Fibroblast of lung (primary cell): ENCODE data around the gene NOP14. TPM values are rescaled to one million over a fixed set of nuclear protein-coding genes. Genes with fewer than 3 reads are reported as not detected.

Experiments used
- DNase-seq, 2 donors: peaks; one replicate each; pipeline versions ENCODE4 v3.0.0 to v3.0.0-alpha.2; 2010; ENCODE audit warnings: low read depth in 2 of 2
- H2AFZ ChIP-seq: 2 replicates; pipeline ENCODE4 v1.5.1; 2012; ENCODE audit warnings: low read length, control low read depth, inconsistent platforms
- H3K27ac ChIP-seq: 2 replicates; pipeline ENCODE4 v1.5.1; 2011; ENCODE audit warnings: low read length, control low read depth; ENCODE audit not compliant: insufficient read depth
- H3K27me3 ChIP-seq: 2 replicates; pipeline ENCODE4 v1.5.1; 2011; ENCODE audit warnings: mild to moderate bottlenecking, low read length; ENCODE audit not compliant: control insufficient read depth, insufficient read depth
- H3K36me3 ChIP-seq: 2 replicates; pipeline ENCODE4 v1.5.1; 2011; ENCODE audit warnings: low read length; ENCODE audit not compliant: control insufficient read depth, insufficient read depth
- H3K4me1 ChIP-seq: 2 replicates; pipeline ENCODE4 v1.5.1; 2011; ENCODE audit warnings: low read length; ENCODE audit not compliant: control insufficient read depth, insufficient read depth; ENCODE audit errors: extremely low read depth
- H3K4me2 ChIP-seq: 2 replicates; pipeline ENCODE4 v1.5.1; 2011; ENCODE audit warnings: low read length, control low read depth; ENCODE audit not compliant: insufficient read depth; ENCODE audit errors: extremely low read depth
- H3K4me3 ChIP-seq, 4 experiments: fragments of 200-600 bp in 1 of 4; sonication (generic) in 1 of 4; replicated peaks in 1 of 4; 2 replicates each; pipeline ENCODE4 v1.5.1; 2011 to 2016; ENCODE audit warnings: low read length in 4 of 4, low read depth in 3 of 4, mild to moderate bottlenecking in 3 of 4, control low read depth in 2 of 4, inconsistent platforms in 1 of 4, mixed read lengths in 1 of 4; ENCODE audit not compliant: insufficient read depth in 1 of 4; ENCODE audit errors: control extremely low read depth in 1 of 4
- H3K79me2 ChIP-seq: 2 replicates; pipeline ENCODE4 v1.5.1; 2012; ENCODE audit warnings: mild to moderate bottlenecking, low read length, inconsistent platforms; ENCODE audit not compliant: control insufficient read depth, insufficient read depth
- H3K9ac ChIP-seq: 2 replicates; pipeline ENCODE4 v1.5.1; 2011; ENCODE audit warnings: mild to moderate bottlenecking, low read length, control low read depth; ENCODE audit not compliant: insufficient read depth
- H3K9me3 ChIP-seq: 2 replicates; pipeline ENCODE4 v1.5.1; 2012; ENCODE audit warnings: low read depth, low read length; ENCODE audit not compliant: control insufficient read depth, insufficient read depth
- H4K20me1 ChIP-seq: 2 replicates; pipeline ENCODE4 v1.5.1; 2011; ENCODE audit warnings: low read length; ENCODE audit not compliant: control insufficient read depth, insufficient read depth; ENCODE audit errors: extremely low read depth
- EZH2 ChIP-seq: IDR thresholded peaks from 2 replicates; pipeline ENCODE4 v1.5.1; 2012; ENCODE audit warnings: low read length, control low read depth, mild to moderate bottlenecking; ENCODE audit errors: missing control alignments
- polyA plus RNA-seq, 2 donors: library from polyadenylated mRNA; depleted of rRNA in 1 of 2; stranded (reverse) in 1 of 2; unstranded in 1 of 2; fragments of >200 nt; gene quantifications; 2 replicates each; pipeline ENCODE4 v1.2.1, GENCODE V29; 2011 to 2012; ENCODE audit warnings: missing spikeins in 1 of 2
- total RNA-seq: library from RNA; depleted of rRNA; stranded (reverse); fragments of >200 nt; gene quantifications from 2 replicates; pipeline ENCODE4 v1.2.1, GENCODE V29; 2014
- TF ChIP-seq, protein P1 (sequence below), 2 donors: IDR thresholded peaks in 1 of 2; conservative IDR thresholded peaks in 1 of 2; 1 replicate in 1 of 2; 2 replicates in 1 of 2; pipeline ENCODE4 v1.5.1; 2011 to 2012; ENCODE audit warnings: low read length in 2 of 2, control low read depth in 1 of 2, inconsistent platforms in 1 of 2, low read depth in 1 of 2, mild to moderate bottlenecking in 1 of 2

Gene NOP14
- total and polyA plus RNA-seq, 2 donors (not counting 1 experiment from before 2014, with no cell fraction given) = 13.1 to 16.7 TPM

DNA sequence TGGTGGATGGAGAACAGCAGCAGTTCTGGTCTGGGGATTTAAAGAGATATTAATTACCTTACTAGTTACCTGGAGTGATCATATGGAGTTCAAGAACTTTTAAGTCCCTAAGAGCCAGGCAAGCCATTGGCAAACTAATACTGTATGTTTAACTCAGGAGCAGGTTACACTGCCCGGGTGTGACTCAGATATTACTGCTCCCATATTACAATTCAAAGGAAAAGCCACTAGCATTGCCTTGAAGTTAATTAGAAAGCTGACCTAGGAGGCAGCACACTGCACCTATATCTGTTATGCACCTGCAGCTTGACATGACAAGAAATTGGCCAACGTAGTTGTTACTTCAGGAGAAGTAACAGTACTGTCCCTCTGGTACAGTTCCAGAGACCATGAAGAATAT is 47.4 kb upstream of the NOP14 start:
- Histone ChIP-seq H3K4me1 (peaks cover 9% of the 10 kb centered on the region), H3K4me2 (peak overlapping the region; percentile 52), H4K20me1 (no peaks in the 10 kb centered on the region), H3K9ac (no peak overlapping the region), H3K27ac (no peak overlapping the region), H3K36me3 (no peaks in the 10 kb centered on the region), H2AFZ (no peak overlapping the region), H3K79me2 (no peaks in the 10 kb centered on the region), H3K27me3 (no peaks in the 10 kb centered on the region), H3K9me3 (no peaks in the 10 kb centered on the region), H3K4me3 (no peak overlapping the region)
- no peak for TF ChIP-seq EZH2
- TF ChIP-seq, protein P1, sequence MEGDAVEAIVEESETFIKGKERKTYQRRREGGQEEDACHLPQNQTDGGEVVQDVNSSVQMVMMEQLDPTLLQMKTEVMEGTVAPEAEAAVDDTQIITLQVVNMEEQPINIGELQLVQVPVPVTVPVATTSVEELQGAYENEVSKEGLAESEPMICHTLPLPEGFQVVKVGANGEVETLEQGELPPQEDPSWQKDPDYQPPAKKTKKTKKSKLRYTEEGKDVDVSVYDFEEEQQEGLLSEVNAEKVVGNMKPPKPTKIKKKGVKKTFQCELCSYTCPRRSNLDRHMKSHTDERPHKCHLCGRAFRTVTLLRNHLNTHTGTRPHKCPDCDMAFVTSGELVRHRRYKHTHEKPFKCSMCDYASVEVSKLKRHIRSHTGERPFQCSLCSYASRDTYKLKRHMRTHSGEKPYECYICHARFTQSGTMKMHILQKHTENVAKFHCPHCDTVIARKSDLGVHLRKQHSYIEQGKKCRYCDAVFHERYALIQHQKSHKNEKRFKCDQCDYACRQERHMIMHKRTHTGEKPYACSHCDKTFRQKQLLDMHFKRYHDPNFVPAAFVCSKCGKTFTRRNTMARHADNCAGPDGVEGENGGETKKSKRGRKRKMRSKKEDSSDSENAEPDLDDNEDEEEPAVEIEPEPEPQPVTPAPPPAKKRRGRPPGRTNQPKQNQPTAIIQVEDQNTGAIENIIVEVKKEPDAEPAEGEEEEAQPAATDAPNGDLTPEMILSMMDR (conservative IDR thresholded peaks at IDR 0.05 in 1 of 2, IDR thresholded peaks at IDR 0.05 in 1 of 2; ENCODE audit: low read depth in 1 of 2, low read length in 2 of 2) = no peak
- DNase-seq = no peak

DNA sequence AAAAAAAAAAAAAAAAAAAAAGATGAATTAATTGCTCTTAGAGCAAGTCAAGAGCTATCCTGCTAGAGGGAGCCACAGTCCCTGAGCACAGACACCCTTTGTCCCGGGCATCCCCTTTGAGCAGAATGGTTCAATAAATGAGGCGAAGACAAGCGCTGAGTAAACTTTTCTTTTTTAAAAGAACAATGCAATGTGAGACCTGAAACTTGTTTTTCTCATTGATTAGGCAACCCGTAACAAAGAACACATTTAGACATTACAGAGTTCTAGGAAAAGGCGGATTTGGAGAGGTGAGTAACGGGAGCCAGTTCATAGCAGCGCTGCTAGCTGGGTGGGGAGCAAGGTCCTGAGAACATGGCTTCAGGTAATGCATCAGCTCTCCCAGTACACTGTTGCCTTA is 46.2 kb upstream of the NOP14 start:
- H3K4me2 ChIP-seq = no peak overlapping the region
- TF ChIP-seq EZH2 = no peak
- TF ChIP-seq, protein P1 (conservative IDR thresholded peaks at IDR 0.05 in 1 of 2, IDR thresholded peaks at IDR 0.05 in 1 of 2; ENCODE audit: low read depth in 1 of 2, low read length in 2 of 2) = peak in 1 of 2 donors; percentile 31
- H3K79me2 ChIP-seq = no peaks in the 10 kb centered on the region

DNA sequence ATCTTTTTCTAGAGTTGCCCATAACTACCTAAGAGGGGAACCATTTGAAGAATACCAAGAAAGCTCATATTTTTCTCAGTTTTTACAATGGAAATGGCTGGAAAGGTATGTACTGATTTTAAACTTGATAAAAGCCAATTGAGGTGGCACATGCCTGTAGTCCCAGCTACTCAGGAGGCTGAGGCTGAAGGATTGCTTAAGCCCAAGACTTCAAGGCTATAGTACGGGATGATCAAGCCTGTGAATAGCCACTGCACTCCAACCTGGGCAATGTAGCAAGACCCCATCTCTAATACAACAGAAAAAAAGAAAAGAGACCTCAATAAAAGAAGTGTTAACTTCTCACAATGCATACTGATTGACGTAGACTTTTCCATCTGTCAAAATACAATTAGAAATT is 44.5 kb upstream of the NOP14 start:
- Histone ChIP-seq H3K79me2 (no peaks in the 10 kb centered on the region), H3K9ac (no peak overlapping the region), H3K9me3 (no peaks in the 10 kb centered on the region), H3K4me2 (no peak overlapping the region), H2AFZ (no peak overlapping the region), H3K27me3 (no peaks in the 10 kb centered on the region), H3K4me1 (peaks cover 9% of the 10 kb centered on the region), H3K4me3 (no peak overlapping the region), H3K27ac (no peak overlapping the region), H3K36me3 (no peaks in the 10 kb centered on the region), H4K20me1 (no peaks in the 10 kb centered on the region)
- DNase-seq = no peak
- TF ChIP-seq EZH2 = no peak
- TF ChIP-seq, protein P1 (conservative IDR thresholded peaks at IDR 0.05 in 1 of 2, IDR thresholded peaks at IDR 0.05 in 1 of 2; ENCODE audit: low read depth in 1 of 2, low read length in 2 of 2) = no peak

More for the DNA sequence above, 46.2 kb upstream of the NOP14 start:
- H3K36me3 ChIP-seq = no peaks in the 10 kb centered on the region
- H3K9ac ChIP-seq = no peak overlapping the region
- no peak overlapping the region for H3K27ac ChIP-seq
- peaks cover 9% of the 10 kb centered on the region for H3K4me1 ChIP-seq
- no peak overlapping the region for H3K4me3 ChIP-seq
- no peaks in the 10 kb centered on the region for H3K9me3 ChIP-seq
- DNase-seq = peak; percentile 15 to 26
- H2AFZ ChIP-seq = no peak overlapping the region
- no peaks in the 10 kb centered on the region for H4K20me1 ChIP-seq
- no peaks in the 10 kb centered on the region for H3K27me3 ChIP-seq
